ENCODE results near the gene GSS. TPM values are rescaled to one million over a fixed set of nuclear protein-coding genes. Genes with fewer than 3 reads are reported as not detected.

The GSS gene
- total and polyA plus RNA-seq, 2 experiments from 2014 or later, result 68.3 to 80.7 TPM

DNA sequence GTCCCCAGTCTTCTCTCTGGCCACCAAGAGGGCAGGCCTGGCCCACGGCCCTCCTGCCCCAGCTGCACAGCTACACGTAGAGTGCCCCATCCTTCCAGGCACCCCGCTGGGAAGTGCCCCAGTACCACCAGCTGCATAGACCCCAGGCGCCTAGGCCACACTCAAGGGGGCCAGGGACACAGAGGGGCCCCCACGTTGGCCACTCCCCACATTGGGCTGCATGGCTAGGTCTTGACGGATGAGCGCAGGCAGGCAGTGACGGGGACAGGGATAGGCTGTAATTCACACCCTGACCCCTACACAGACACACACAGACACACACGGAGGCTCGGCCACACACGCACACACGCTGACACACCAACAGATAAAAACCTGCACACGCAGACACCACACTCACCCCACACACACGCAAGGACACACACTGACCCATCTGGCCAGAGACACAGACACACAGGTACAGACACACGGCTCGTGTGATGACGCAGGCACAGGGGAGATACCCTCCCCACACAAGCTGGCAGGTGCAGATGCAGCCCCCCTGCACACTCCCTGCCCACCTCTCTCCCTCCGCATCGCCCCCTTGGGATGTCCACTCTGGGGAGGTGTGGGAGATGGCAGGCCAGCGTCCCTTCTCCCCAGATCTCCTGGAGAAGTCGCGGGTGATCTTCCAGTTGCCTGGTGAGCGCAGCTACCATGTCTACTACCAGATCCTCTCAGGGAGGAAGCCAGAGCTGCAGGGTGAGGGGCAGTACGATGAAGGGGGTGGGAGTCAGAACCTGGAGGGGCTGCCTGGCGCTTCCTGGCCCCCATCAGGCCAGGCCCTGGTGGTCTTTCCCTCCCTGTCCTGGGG, 30.1 kb upstream of the GSS start:
- Histone ChIP-seq H3K79me2 (ENCODE audit: insufficient read depth) (no peaks in the 10 kb centered on the region), H3K4me1 (ENCODE audit: insufficient read depth) (no peaks in the 10 kb centered on the region), H3K27ac (no peak overlapping the region), H3K9me2 (ENCODE audit: insufficient read depth) (no peaks in the 10 kb centered on the region), H3K9ac (no peak overlapping the region), H3K4me2 (ENCODE audit: unreplicated experiment) (no peak overlapping the region), H3K36me3 (ENCODE audit: low read depth) (no peaks in the 10 kb centered on the region), H4K20me1 (ENCODE audit: insufficient read depth) (no peaks in the 10 kb centered on the region), H3F3A (ENCODE audit: insufficient read depth) (no peaks in the 10 kb centered on the region), H3K4me3 (no peak overlapping the region), H3K9me3 (ENCODE audit: low read depth) (no peaks in the 10 kb centered on the region), H2AFZ (no peak overlapping the region), H3K27me3 (replicated peaks; ENCODE audit: insufficient read depth) (peaks cover 9% of the 10 kb centered on the region; the same call in 1 of the 2 replicates)
- 63 to 64% methylated on average over 22 to 25 of the region's 25 CpGs for WGBS, 2 experiments (ENCODE audit: low coverage in 1 of 2, low lambda C conversion rate in 2 of 2, missing lambda C conversion rate in 2 of 2)
- in situ Hi-C loops (cut with MboI), result no loop called here
- DNase-seq, result no peak
- no peak for TF ChIP-seq EZH2phosphoT487 (IDR thresholded peaks at IDR 0.05; ENCODE audit: insufficient read depth, low read depth)
- no peak for TF ChIP-seq EZH2 (IDR thresholded peaks at IDR 0.05; ENCODE audit: insufficient read depth, poor library complexity, severe bottlenecking)

GRCh38 chr20:34984756-34985261, 29.2 kb upstream of the GSS start:
- no peaks in the 10 kb centered on the region for H3F3A ChIP-seq (ENCODE audit: insufficient read depth)
- no peak for DNase-seq
- no peaks in the 10 kb centered on the region for H3K9me3 ChIP-seq (ENCODE audit: low read depth)
- no peak for TF ChIP-seq EZH2phosphoT487 (IDR thresholded peaks at IDR 0.05; ENCODE audit: insufficient read depth, low read depth)
- TF ChIP-seq EZH2 (IDR thresholded peaks at IDR 0.05; ENCODE audit: insufficient read depth, poor library complexity, severe bottlenecking), result no peak
- in situ Hi-C loops (cut with MboI), result no loop called here
- H3K4me1 ChIP-seq (ENCODE audit: insufficient read depth), result no peaks in the 10 kb centered on the region
- no peak overlapping the region for H3K9ac ChIP-seq
- no peaks in the 10 kb centered on the region for H4K20me1 ChIP-seq (ENCODE audit: insufficient read depth)
- no peak overlapping the region for H3K4me3 ChIP-seq
- H2AFZ ChIP-seq, result no peak overlapping the region
- no peak overlapping the region for H3K4me2 ChIP-seq (ENCODE audit: unreplicated experiment)
- peaks cover 9% of the 10 kb centered on the region; the same call in 1 of the 2 replicates for H3K27me3 ChIP-seq (replicated peaks; ENCODE audit: insufficient read depth)
- no peak overlapping the region for H3K27ac ChIP-seq
- 63 to 66% methylated on average over 16 to 18 of the region's 18 CpGs for WGBS, 2 experiments (ENCODE audit: low coverage in 1 of 2, low lambda C conversion rate in 2 of 2, missing lambda C conversion rate in 2 of 2)
- H3K9me2 ChIP-seq (ENCODE audit: insufficient read depth), result no peaks in the 10 kb centered on the region
- H3K36me3 ChIP-seq (ENCODE audit: low read depth), result no peaks in the 10 kb centered on the region
- no peaks in the 10 kb centered on the region for H3K79me2 ChIP-seq (ENCODE audit: insufficient read depth)

GRCh38 chr20:34983995-34984735, 28.6 kb upstream of the GSS start:
- Histone ChIP-seq H3K4me3 (no peak overlapping the region), H3K27me3 (replicated peaks; ENCODE audit: insufficient read depth) (peaks cover 9% of the 10 kb centered on the region; the same call in 1 of the 2 replicates), H3F3A (ENCODE audit: insufficient read depth) (no peaks in the 10 kb centered on the region), H2AFZ (no peak overlapping the region), H3K79me2 (ENCODE audit: insufficient read depth) (no peaks in the 10 kb centered on the region), H4K20me1 (ENCODE audit: insufficient read depth) (no peaks in the 10 kb centered on the region), H3K36me3 (ENCODE audit: low read depth) (no peaks in the 10 kb centered on the region), H3K4me1 (ENCODE audit: insufficient read depth) (no peaks in the 10 kb centered on the region), H3K9ac (no peak overlapping the region), H3K4me2 (ENCODE audit: unreplicated experiment) (no peak overlapping the region), H3K9me2 (ENCODE audit: insufficient read depth) (no peaks in the 10 kb centered on the region), H3K9me3 (ENCODE audit: low read depth) (no peaks in the 10 kb centered on the region), H3K27ac (no peak overlapping the region)
- no peak for DNase-seq
- 15 to 18% methylated on average over 8 to 14 of the region's 14 CpGs for WGBS, 2 experiments (ENCODE audit: low coverage in 1 of 2, low lambda C conversion rate in 2 of 2, missing lambda C conversion rate in 2 of 2)
- TF ChIP-seq EZH2 (IDR thresholded peaks at IDR 0.05; ENCODE audit: insufficient read depth, poor library complexity, severe bottlenecking), result no peak
- TF ChIP-seq EZH2phosphoT487 (IDR thresholded peaks at IDR 0.05; ENCODE audit: insufficient read depth, low read depth), result no peak
- in situ Hi-C loops (cut with MboI), result no loop called here

GRCh38 chr20:34983089-34983820, 27.6 kb upstream of the GSS start:
- no peaks in the 10 kb centered on the region for H3K9me3 ChIP-seq (ENCODE audit: low read depth)
- 21 to 31% methylated on average over 3 to 5 of the region's 5 CpGs for WGBS, 2 experiments (ENCODE audit: low coverage in 1 of 2, low lambda C conversion rate in 2 of 2, missing lambda C conversion rate in 2 of 2)
- in situ Hi-C loops (cut with MboI), result no loop called here

More at GRCh38 chr20:34983089-34983820, 27.6 kb upstream of the GSS start:
- Histone ChIP-seq H3K27me3 (replicated peaks; ENCODE audit: insufficient read depth) (peaks cover 9% of the 10 kb centered on the region; the same call in 1 of the 2 replicates), H3K27ac (no peak overlapping the region), H3F3A (ENCODE audit: insufficient read depth) (no peaks in the 10 kb centered on the region), H3K4me2 (ENCODE audit: unreplicated experiment) (no peak overlapping the region), H3K9ac (no peak overlapping the region), H3K9me2 (ENCODE audit: insufficient read depth) (no peaks in the 10 kb centered on the region), H4K20me1 (ENCODE audit: insufficient read depth) (no peaks in the 10 kb centered on the region), H3K4me1 (ENCODE audit: insufficient read depth) (no peaks in the 10 kb centered on the region), H3K4me3 (no peak overlapping the region), H3K79me2 (ENCODE audit: insufficient read depth) (no peaks in the 10 kb centered on the region), H3K36me3 (ENCODE audit: low read depth) (no peaks in the 10 kb centered on the region), H2AFZ (no peak overlapping the region)
- TF ChIP-seq EZH2 (IDR thresholded peaks at IDR 0.05; ENCODE audit: insufficient read depth, poor library complexity, severe bottlenecking) (no peak), EZH2phosphoT487 (IDR thresholded peaks at IDR 0.05; ENCODE audit: insufficient read depth, low read depth) (no peak)
- DNase-seq, result no peak
